ENCODE data around the gene GTPBP3. TPM values are rescaled to one million over a fixed set of nuclear protein-coding genes. Genes with fewer than 3 reads are reported as not detected.

Gene GTPBP3
- total and polyA plus RNA-seq, 9 of the 15 experiments (the other 6 are each of a cell fraction or from before 2014, with no cell fraction given): 4.9 to 124 (median 22.6) TPM

DNA sequence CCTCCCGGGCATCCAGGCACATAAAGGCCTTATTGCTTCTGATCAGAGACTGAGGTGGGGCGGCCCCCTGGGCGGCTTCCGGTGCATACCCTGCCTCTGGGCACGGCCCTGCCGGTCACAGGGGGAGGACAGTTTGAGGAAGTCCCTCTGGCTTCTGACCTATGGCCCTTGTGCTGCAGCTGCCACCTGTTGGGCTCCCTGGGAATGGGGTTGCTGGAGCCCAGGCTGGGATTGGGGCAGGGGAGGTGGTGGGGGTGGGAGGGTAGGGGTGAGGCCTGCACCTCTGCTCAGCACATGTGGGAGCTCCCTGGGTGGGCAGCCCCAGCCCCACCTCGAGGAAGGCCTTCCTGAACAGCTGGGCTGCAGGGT, 13.4 kb upstream of the GTPBP3 start:
- Histone ChIP-seq H4K20me1 (replicated peaks; ENCODE audit: control insufficient read depth, insufficient read depth, low read length) (no peaks in the 10 kb centered on the region; the same call in 1 of the 2 replicates), H3K9me3 (replicated peaks; ENCODE audit: control insufficient read depth, insufficient read depth, low read depth, low read length) (no peaks in the 10 kb centered on the region), H3K4me3 (no peak overlapping the region), H3K9ac (ENCODE audit: insufficient read depth in 1 of 2, low read depth in 2 of 2, low read length in 2 of 2) (no peak overlapping the region; a peak in 1 of 4 replicates), H3K27ac (ENCODE audit: extremely low read depth, low read depth, low read length) (no peak overlapping the region), H3K9me1 (ENCODE audit: control insufficient read depth, insufficient read depth, low read length) (peaks cover 4% of the 10 kb centered on the region), H3K79me2 (ENCODE audit: control insufficient read depth, insufficient read depth, low read length) (no peaks in the 10 kb centered on the region), H2AFZ (ENCODE audit: low read depth, low read length) (no peak overlapping the region), H3K36me3 (ENCODE audit: control insufficient read depth, insufficient read depth, low read length) (peaks cover 41% of the 10 kb centered on the region), H3K4me2 (ENCODE audit: insufficient read depth, low read length) (no peak overlapping the region), H3K27me3 (ENCODE audit: control insufficient read depth in 2 of 2, insufficient read depth in 2 of 2, low read length in 2 of 2) (no peaks in the 10 kb centered on the region), H3K4me1 (replicated peaks in 1 of 2; ENCODE audit: control insufficient read depth in 2 of 2, insufficient read depth in 2 of 2, low read length in 2 of 2) (peaks cover 3 to 46% of the 10 kb centered on the region in 2 experiments; a peak in 4 of 5 replicates)
- intact Hi-C loops (cut with micrococcal nuclease) (no loop called here), in situ Hi-C loops (cut with MboI) (no loop called here)
- no TSS peak for BruUV-seq (replicated peaks)
- ChIA-PET POLR2A (interaction anchor here (0.7 to 6.9 kb wide), 2 partner anchors 10 to 12 kb away, joined by 3 to 41 read pairs; partner anchors contain the start of gene ANO8), CTCF (ENCODE audit: low intra/inter-chr PET ratio) (no interaction called here)
- TF ChIP-seq NR2C2 (CRISPR knock-in tag; IDR thresholded peaks at IDR 0.05) (no peak), NR2C2 (tag; IDR thresholded peaks at IDR 0.05) (peak; percentile 51; the same call in 1 of the 2 replicates), POLR2G (IDR thresholded peaks at IDR 0.05; ENCODE audit: low read depth, low read length) (peak; percentile 56; the same call in 1 of the 2 replicates), NR2C1 (IDR thresholded peaks at IDR 0.05) (no peak), NR2C1 (tag; IDR thresholded peaks at IDR 0.05) (peak; percentile 45; the same call in 1 of the 2 replicates), LCOR (CRISPR knock-in tag; IDR thresholded peaks at IDR 0.05) (no peak), CAMTA2 (CRISPR knock-in tag; conservative IDR thresholded peaks at IDR 0.05) (no peak), SPI1 (IDR thresholded peaks at IDR 0.05; ENCODE audit: borderline replicate concordance, low read depth, low read length) (peak; percentile 66; the same call in 1 of the 2 replicates), GTF2E2 (tag; IDR thresholded peaks at IDR 0.05) (no peak)
- TF ChIP-seq, protein P1, sequence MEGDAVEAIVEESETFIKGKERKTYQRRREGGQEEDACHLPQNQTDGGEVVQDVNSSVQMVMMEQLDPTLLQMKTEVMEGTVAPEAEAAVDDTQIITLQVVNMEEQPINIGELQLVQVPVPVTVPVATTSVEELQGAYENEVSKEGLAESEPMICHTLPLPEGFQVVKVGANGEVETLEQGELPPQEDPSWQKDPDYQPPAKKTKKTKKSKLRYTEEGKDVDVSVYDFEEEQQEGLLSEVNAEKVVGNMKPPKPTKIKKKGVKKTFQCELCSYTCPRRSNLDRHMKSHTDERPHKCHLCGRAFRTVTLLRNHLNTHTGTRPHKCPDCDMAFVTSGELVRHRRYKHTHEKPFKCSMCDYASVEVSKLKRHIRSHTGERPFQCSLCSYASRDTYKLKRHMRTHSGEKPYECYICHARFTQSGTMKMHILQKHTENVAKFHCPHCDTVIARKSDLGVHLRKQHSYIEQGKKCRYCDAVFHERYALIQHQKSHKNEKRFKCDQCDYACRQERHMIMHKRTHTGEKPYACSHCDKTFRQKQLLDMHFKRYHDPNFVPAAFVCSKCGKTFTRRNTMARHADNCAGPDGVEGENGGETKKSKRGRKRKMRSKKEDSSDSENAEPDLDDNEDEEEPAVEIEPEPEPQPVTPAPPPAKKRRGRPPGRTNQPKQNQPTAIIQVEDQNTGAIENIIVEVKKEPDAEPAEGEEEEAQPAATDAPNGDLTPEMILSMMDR (IDR thresholded peaks at IDR 0.05 in 2 of 3, conservative IDR thresholded peaks at IDR 0.05 in 1 of 3; ENCODE audit: insufficient read depth in 2 of 3, low read depth in 1 of 3, low read length in 3 of 3): 0 out of 6 replicates have a peak, but pooled peaks of 1 of the 3 experiments have one; percentile 12
- TF ChIP-seq, protein P2, sequence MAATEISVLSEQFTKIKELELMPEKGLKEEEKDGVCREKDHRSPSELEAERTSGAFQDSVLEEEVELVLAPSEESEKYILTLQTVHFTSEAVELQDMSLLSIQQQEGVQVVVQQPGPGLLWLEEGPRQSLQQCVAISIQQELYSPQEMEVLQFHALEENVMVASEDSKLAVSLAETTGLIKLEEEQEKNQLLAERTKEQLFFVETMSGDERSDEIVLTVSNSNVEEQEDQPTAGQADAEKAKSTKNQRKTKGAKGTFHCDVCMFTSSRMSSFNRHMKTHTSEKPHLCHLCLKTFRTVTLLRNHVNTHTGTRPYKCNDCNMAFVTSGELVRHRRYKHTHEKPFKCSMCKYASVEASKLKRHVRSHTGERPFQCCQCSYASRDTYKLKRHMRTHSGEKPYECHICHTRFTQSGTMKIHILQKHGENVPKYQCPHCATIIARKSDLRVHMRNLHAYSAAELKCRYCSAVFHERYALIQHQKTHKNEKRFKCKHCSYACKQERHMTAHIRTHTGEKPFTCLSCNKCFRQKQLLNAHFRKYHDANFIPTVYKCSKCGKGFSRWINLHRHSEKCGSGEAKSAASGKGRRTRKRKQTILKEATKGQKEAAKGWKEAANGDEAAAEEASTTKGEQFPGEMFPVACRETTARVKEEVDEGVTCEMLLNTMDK (IDR thresholded peaks at IDR 0.05; ENCODE audit: borderline replicate concordance, insufficient read depth, low read depth, low read length, poor library complexity, severe bottlenecking): peak; percentile 52
- 57% methylated on average over 5 of the region's 7 CpGs for WGBS (ENCODE audit: insufficient coverage, low coverage, missing lambda C conversion rate)
- DNase-seq (ENCODE audit: extremely low read depth in 1 of 4, low spot score in 3 of 4) (peak in 1 of 4 experiments; percentile 18), FAIRE-seq (no peak), ATAC-seq (no peak)
